GM12875 (cell line): ENCODE data around the gene GPR4.

Source experiments
- H3K4me3 ChIP-seq: one replicate; pipeline ENCODE4 v1.5.1; 2011; ENCODE audit warnings: low read depth, low read length, control low read depth
- CTCF ChIP-seq: IDR thresholded peaks from 2 replicates; pipeline ENCODE4 v1.5.1; 2011; ENCODE audit warnings: low read depth, mild to moderate bottlenecking, control low read depth, inconsistent platforms, low read length, moderate library complexity, borderline replicate concordance; ENCODE audit not compliant: insufficient read depth

GPR4 gene

GRCh38 chr19:45560686-45561085 is 41.3 kb downstream of the GPR4 start:
- no peak overlapping the region for H3K4me3 ChIP-seq
- no peak for TF ChIP-seq CTCF

GRCh38 chr19:45560038-45560437 is 42.0 kb downstream of the GPR4 start:
- no peak for TF ChIP-seq CTCF
- no peak overlapping the region for H3K4me3 ChIP-seq

GRCh38 chr19:45558399-45558878 is 43.6 kb downstream of the GPR4 start:
- TF ChIP-seq CTCF, result peak; percentile 74
- no peak overlapping the region for H3K4me3 ChIP-seq

GRCh38 chr19:45556835-45557234 is 45.2 kb downstream of the GPR4 start:
- no peak overlapping the region for H3K4me3 ChIP-seq
- no peak for TF ChIP-seq CTCF

- no peak for TF ChIP-seq CTCF
- H3K4me3 ChIP-seq, result no peak overlapping the region
Observed at GRCh38 chr19:45554481-45554880, 47.5 kb downstream of the GPR4 start.

- no peak overlapping the region for H3K4me3 ChIP-seq
- no peak for TF ChIP-seq CTCF
Observed at GRCh38 chr19:45553464-45553863, 48.5 kb downstream of the GPR4 start.

- no peak for TF ChIP-seq CTCF
- H3K4me3 ChIP-seq, result no peak overlapping the region
Observed at GRCh38 chr19:45547965-45548609, 53.9 kb downstream of the GPR4 start.
